Neural progenitor cell (in vitro differentiated cells): ENCODE measurements around the gene CFAP58. TPM values are rescaled to one million over a fixed set of nuclear protein-coding genes. Genes with fewer than 3 reads are reported as not detected.

Experiments used
- DNase-seq: peaks from one replicate; pipeline ENCODE4 v3.0.0-alpha.2; 2016; ENCODE audit warnings: low spot score
- H2AFZ ChIP-seq: fragments of 200-600 bp; sonication (generic); replicated peaks from 2 replicates; pipeline ENCODE4 v1.6.1; 2016; ENCODE audit warnings: antibody characterized with exemption
- H3F3A ChIP-seq: fragments of 200-600 bp; sonication (generic); 2 replicates; pipeline ENCODE4 v1.6.1; 2016; ENCODE audit warnings: antibody characterized with exemption, low read depth
- H3K27ac ChIP-seq: fragments of 200-600 bp; sonication (generic); 2 replicates; pipeline ENCODE4 v1.5.1; 2016; ENCODE audit warnings: mild to moderate bottlenecking
- H3K27me3 ChIP-seq: fragments of 200-600 bp; sonication (generic); 2 replicates; pipeline ENCODE4 v1.6.1; 2016; ENCODE audit warnings: mild to moderate bottlenecking, moderate library complexity
- H3K36me3 ChIP-seq: fragments of 200-600 bp; sonication (generic); 2 replicates; pipeline ENCODE4 v1.5.1; 2016
- H3K4me1 ChIP-seq: fragments of 200-600 bp; sonication (generic); 2 replicates; pipeline ENCODE4 v1.6.1; 2016; ENCODE audit warnings: mixed run types
- H3K4me2 ChIP-seq: fragments of 200-600 bp; sonication (generic); 2 replicates; pipeline ENCODE4 v1.6.1; 2016
- H3K4me3 ChIP-seq: fragments of 200-600 bp; sonication (generic); 2 replicates; pipeline ENCODE4 v1.5.1; 2016
- H3K79me2 ChIP-seq: fragments of 200-600 bp; sonication (generic); 2 replicates; pipeline ENCODE4 v1.6.1; 2016; ENCODE audit warnings: low read depth
- H3K9ac ChIP-seq: fragments of 200-600 bp; sonication (generic); 2 replicates; pipeline ENCODE4 v1.6.1; 2016
- H3K9me3 ChIP-seq: fragments of 200-600 bp; sonication (generic); 2 replicates; pipeline ENCODE4 v1.5.1; 2016; ENCODE audit warnings: low read depth
- H4K20me1 ChIP-seq: fragments of 200-600 bp; sonication (generic); 2 replicates; pipeline ENCODE4 v1.6.1; 2016; ENCODE audit warnings: low read depth
- H3K27ac Mint-ChIP-seq: 3 replicates; pipeline ENCODE4 v1.8.0; 2021; ENCODE audit warnings: mixed read lengths
- H3K27me3 Mint-ChIP-seq: 2 replicates; pipeline ENCODE4 v1.8.0; 2022; ENCODE audit warnings: low read depth, mild to moderate bottlenecking, inconsistent platforms, moderate library complexity, mixed read lengths; ENCODE audit not compliant: insufficient read depth
- H3K36me3 Mint-ChIP-seq: 3 replicates; pipeline ENCODE4 v1.8.0; 2021; ENCODE audit warnings: mixed read lengths
- H3K4me1 Mint-ChIP-seq: 3 replicates; pipeline ENCODE4 v1.8.0; 2021; ENCODE audit warnings: mixed read lengths
- H3K4me3 Mint-ChIP-seq: 3 replicates; pipeline ENCODE4 v1.8.0; 2021; ENCODE audit warnings: mild to moderate bottlenecking, moderate library complexity, mixed read lengths
- H3K9me3 Mint-ChIP-seq: 3 replicates; pipeline ENCODE4 v1.8.0; 2020; ENCODE audit warnings: mixed read lengths
- CTCF ChIP-seq: fragments of 200-600 bp; sonication (generic); IDR thresholded peaks from 2 replicates; pipeline ENCODE4 v1.5.1; 2017; ENCODE audit warnings: antibody characterized with exemption, mild to moderate bottlenecking
- EZH2 ChIP-seq: fragments of 200-600 bp; sonication (generic); IDR thresholded peaks from 2 replicates; pipeline ENCODE4 v1.6.1; 2017; ENCODE audit warnings: antibody characterized with exemption, mild to moderate bottlenecking, moderate library complexity
- EZH2phosphoT487 ChIP-seq: fragments of 200-600 bp; sonication (generic); IDR thresholded peaks from 2 replicates; pipeline ENCODE4 v1.6.1; 2017; ENCODE audit warnings: antibody characterized with exemption
- total RNA-seq: library from RNA; depleted of rRNA; stranded (reverse); fragments of >200 nt; gene quantifications from 2 replicates; pipeline ENCODE4 v1.2.3, GENCODE V29; 2015; ENCODE audit warnings: low replicate concordance

The CFAP58 gene
- total RNA-seq, 1 donor from 2014 or later: 1.7 TPM

DNA sequence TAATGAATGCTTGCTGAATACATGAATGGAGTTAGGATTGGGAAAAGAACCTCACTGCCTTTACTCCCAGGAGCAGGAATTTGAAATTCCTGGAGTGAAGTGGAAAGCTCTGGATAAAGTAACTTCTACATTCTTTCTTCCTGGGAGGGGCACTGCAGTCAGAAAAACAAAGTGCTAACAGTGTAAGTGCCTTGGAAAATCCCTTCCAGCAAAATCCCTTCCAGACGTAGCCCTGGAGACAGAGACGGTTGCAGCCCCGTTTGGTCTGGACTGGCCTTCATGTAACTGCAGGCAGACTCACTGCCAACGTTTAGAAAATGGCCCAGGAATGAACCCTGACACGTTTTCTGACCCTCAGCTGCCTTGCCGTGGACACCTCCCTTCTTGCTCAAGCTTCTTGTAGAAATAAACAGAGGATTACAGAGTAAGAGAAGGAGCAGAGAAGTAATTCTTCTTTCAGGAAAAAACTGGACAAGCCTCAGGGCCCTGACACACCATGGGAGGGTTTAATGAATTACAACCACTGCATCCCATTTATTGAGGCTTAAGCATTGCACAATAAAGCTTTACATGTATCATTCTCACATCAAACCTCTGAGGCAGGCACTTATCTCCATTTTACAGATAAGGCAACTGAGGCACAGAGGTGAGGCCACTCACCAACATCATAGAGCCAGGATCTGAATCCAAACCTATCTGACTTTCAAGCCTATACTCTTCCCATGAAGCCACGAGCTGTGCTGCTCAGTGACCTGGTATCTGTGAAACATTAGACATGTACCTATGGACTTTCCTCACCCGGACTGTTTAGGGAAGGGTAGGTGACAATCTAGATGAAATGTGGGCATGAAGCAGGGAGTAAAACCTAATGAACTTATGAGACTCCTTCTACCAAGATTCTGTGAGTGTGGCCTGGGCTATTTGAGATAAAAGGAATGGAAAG is 23.2 kb upstream of the CFAP58 start:
- peaks cover 74% of the 10 kb centered on the region for H3K4me1 ChIP-seq
- Mint-ChIP-seq H3K27me3 (peaks cover 12% of the 10 kb centered on the region), H3K9me3 (no peaks in the 10 kb centered on the region), H3K4me3 (peak overlapping the region; percentile 84), H3K4me1 (peaks cover 92% of the 10 kb centered on the region), H3K36me3 (peaks cover 2% of the 10 kb centered on the region), H3K27ac (peak overlapping the region; percentile 42)
- no peak overlapping the region for H2AFZ ChIP-seq
- TF ChIP-seq EZH2 (no peak), CTCF (no peak), EZH2phosphoT487 (no peak)
- H3K4me2 ChIP-seq: peak overlapping the region; percentile 87
- no peaks in the 10 kb centered on the region for H3K36me3 ChIP-seq
- H4K20me1 ChIP-seq: peaks cover 99% of the 10 kb centered on the region
- peaks cover 52% of the 10 kb centered on the region for H3K27me3 ChIP-seq
- no peak overlapping the region for H3K27ac ChIP-seq
- H3K9me3 ChIP-seq: no peaks in the 10 kb centered on the region
- no peak for DNase-seq
- H3K4me3 ChIP-seq: no peak overlapping the region
- H3K79me2 ChIP-seq: peaks cover 73% of the 10 kb centered on the region
- H3K9ac ChIP-seq: no peak overlapping the region
- H3F3A ChIP-seq: peaks cover 44% of the 10 kb centered on the region

- no peaks in the 10 kb centered on the region for H3K9me3 Mint-ChIP-seq
- H3K27ac Mint-ChIP-seq: peak overlapping the region; percentile 24
- Histone ChIP-seq H3K9me3 (no peaks in the 10 kb centered on the region), H3K4me1 (peaks cover 70% of the 10 kb centered on the region), H3F3A (peaks cover 44% of the 10 kb centered on the region), H3K79me2 (peaks cover 73% of the 10 kb centered on the region), H3K27ac (no peak overlapping the region), H3K4me2 (peak overlapping the region; percentile 23), H3K4me3 (no peak overlapping the region), H2AFZ (no peak overlapping the region), H3K27me3 (peaks cover 43% of the 10 kb centered on the region), H3K9ac (no peak overlapping the region), H3K36me3 (no peaks in the 10 kb centered on the region), H4K20me1 (peaks cover 99% of the 10 kb centered on the region)
- TF ChIP-seq EZH2phosphoT487 (no peak), CTCF (no peak)
- H3K36me3 Mint-ChIP-seq: peaks cover 2% of the 10 kb centered on the region
- peak; percentile 34 for DNase-seq
- peak overlapping the region; percentile 42 for H3K4me3 Mint-ChIP-seq
- peaks cover 14% of the 10 kb centered on the region for H3K27me3 Mint-ChIP-seq
- H3K4me1 Mint-ChIP-seq: peaks cover 88% of the 10 kb centered on the region
Measured at GRCh38 chr10:104331208-104331838, 22.3 kb upstream of the CFAP58 start.

GRCh38 chr10:104332243-104333031 is 21.2 kb upstream of the CFAP58 start:
- Histone ChIP-seq H3K27ac (no peak overlapping the region), H3K9ac (no peak overlapping the region), H4K20me1 (peaks cover 91% of the 10 kb centered on the region), H3F3A (peaks cover 49% of the 10 kb centered on the region), H3K27me3 (peaks cover 36% of the 10 kb centered on the region), H3K36me3 (no peaks in the 10 kb centered on the region), H2AFZ (no peak overlapping the region), H3K79me2 (peaks cover 73% of the 10 kb centered on the region), H3K4me2 (peak overlapping the region; percentile 15), H3K9me3 (no peaks in the 10 kb centered on the region), H3K4me3 (no peak overlapping the region), H3K4me1 (peaks cover 68% of the 10 kb centered on the region)
- no peak for DNase-seq
- TF ChIP-seq CTCF (no peak), EZH2 (no peak), EZH2phosphoT487 (no peak)
- Mint-ChIP-seq H3K4me3 (peak overlapping the region; percentile 67), H3K9me3 (no peaks in the 10 kb centered on the region), H3K27ac (peak overlapping the region; percentile 55), H3K4me1 (peaks cover 84% of the 10 kb centered on the region), H3K27me3 (peaks cover 9% of the 10 kb centered on the region), H3K36me3 (peaks cover 2% of the 10 kb centered on the region)
